Neural crest cell (in vitro differentiated cells): ENCODE measurements around the gene RPS13. TPM values are rescaled to one million over a fixed set of nuclear protein-coding genes. Genes with fewer than 3 reads are reported as not detected.
"Not testable (repeated sequence)": the region's sequence is repeated elsewhere in the genome, so short reads cannot be mapped to it uniquely, and the experiment has no call there.

ENCODE experiments used
- DNase-seq: peaks from one replicate; pipeline ENCODE4 v3.0.0; 2021; ENCODE audit warnings: low read depth, mixed read lengths, low spot score
- H3K27ac Mint-ChIP-seq: one replicate; pipeline ENCODE4 v1.8.0; 2021; ENCODE audit warnings: mild to moderate bottlenecking, mixed read lengths; ENCODE audit not compliant: unreplicated experiment
- H3K27me3 Mint-ChIP-seq: 2 replicates; pipeline ENCODE4 v1.8.0; 2021; ENCODE audit warnings: low read depth, mild to moderate bottlenecking, mixed read lengths
- H3K36me3 Mint-ChIP-seq: 2 replicates; pipeline ENCODE4 v1.8.0; 2021; ENCODE audit warnings: low read depth, mild to moderate bottlenecking, mixed read lengths
- H3K4me1 Mint-ChIP-seq: 2 replicates; pipeline ENCODE4 v1.8.0; 2021; ENCODE audit warnings: mixed read lengths
- H3K4me3 Mint-ChIP-seq: one replicate; pipeline ENCODE4 v1.8.0; 2021; ENCODE audit warnings: mild to moderate bottlenecking, mixed read lengths
- H3K9me3 Mint-ChIP-seq: 2 replicates; pipeline ENCODE4 v1.8.0; 2021; ENCODE audit warnings: mixed read lengths
- CTCF ChIP-seq: fragments of 200-600 bp; sonication (generic); conservative IDR thresholded peaks from 2 replicates; pipeline ENCODE4 v1.5.0; 2021; ENCODE audit warnings: antibody characterized with exemption, mild to moderate bottlenecking
- total RNA-seq: library from RNA; stranded (reverse); gene quantifications from 2 replicates; pipeline ENCODE4 v1.2.1, GENCODE V29; 2021

Gene RPS13
- total RNA-seq, 1 donor from 2014 or later: 1,131 TPM

- Mint-ChIP-seq H3K4me1 (no peaks in the 10 kb centered on the region), H3K4me3 (no peak overlapping the region), H3K27me3 (no peaks in the 10 kb centered on the region), H3K27ac (no peak overlapping the region), H3K9me3 (no peaks in the 10 kb centered on the region), H3K36me3 (peaks cover 18% of the 10 kb centered on the region)
- no peak for TF ChIP-seq CTCF
- no peak for DNase-seq
Measured at GRCh38 chr11:17102462-17102861, 25.0 kb upstream of the RPS13 start.

- Mint-ChIP-seq H3K36me3 (peaks cover 10% of the 10 kb centered on the region), H3K4me3 (no peak overlapping the region), H3K9me3 (no peaks in the 10 kb centered on the region), H3K27ac (no peak overlapping the region), H3K4me1 (no peaks in the 10 kb centered on the region), H3K27me3 (no peaks in the 10 kb centered on the region)
- TF ChIP-seq CTCF: no peak
- no peak for DNase-seq
Measured at GRCh38 chr11:17098658-17099057, 21.2 kb upstream of the RPS13 start.

GRCh38 chr11:17098038-17098437, 20.6 kb upstream of the RPS13 start:
- peaks cover 7% of the 10 kb centered on the region for H3K36me3 Mint-ChIP-seq
- TF ChIP-seq CTCF: no peak

GRCh38 chr11:17085976-17086375, 8.5 kb upstream of the RPS13 start:
- H3K27me3 Mint-ChIP-seq, H3K36me3 Mint-ChIP-seq, DNase-seq, H3K4me3 Mint-ChIP-seq, H3K9me3 Mint-ChIP-seq, H3K27ac Mint-ChIP-seq, H3K4me1 Mint-ChIP-seq: not testable (repeated sequence)

More at GRCh38 chr11:17098038-17098437, 20.6 kb upstream of the RPS13 start:
- H3K4me1 Mint-ChIP-seq: no peaks in the 10 kb centered on the region
- H3K4me3 Mint-ChIP-seq: no peak overlapping the region
- H3K27me3 Mint-ChIP-seq: no peaks in the 10 kb centered on the region
- H3K9me3 Mint-ChIP-seq: no peaks in the 10 kb centered on the region
- H3K27ac Mint-ChIP-seq: no peak overlapping the region
- DNase-seq: no peak

GRCh38 chr11:17077240-17077519, 287 bp downstream of the RPS13 start:
- peak; percentile 11 for DNase-seq
- H3K27ac Mint-ChIP-seq: peak overlapping the region; percentile 99
- peaks cover 20% of the 10 kb centered on the region for H3K36me3 Mint-ChIP-seq
- no peaks in the 10 kb centered on the region for H3K27me3 Mint-ChIP-seq
- peak overlapping the region; percentile 94 for H3K4me3 Mint-ChIP-seq
- H3K9me3 Mint-ChIP-seq: no peaks in the 10 kb centered on the region
- TF ChIP-seq CTCF: no peak
- H3K4me1 Mint-ChIP-seq: peaks cover 39% of the 10 kb centered on the region

GRCh38 chr11:17076517-17077239, 789 bp downstream of the RPS13 start:
- peaks cover 39% of the 10 kb centered on the region for H3K4me1 Mint-ChIP-seq
- no peak for TF ChIP-seq CTCF
- DNase-seq: no peak
- peaks cover 20% of the 10 kb centered on the region for H3K36me3 Mint-ChIP-seq
- peak overlapping the region; percentile 94 for H3K4me3 Mint-ChIP-seq
- peak overlapping the region; percentile 99 for H3K27ac Mint-ChIP-seq
- no peaks in the 10 kb centered on the region for H3K27me3 Mint-ChIP-seq
- no peaks in the 10 kb centered on the region for H3K9me3 Mint-ChIP-seq
